ENCODE results near the gene FLRT1. TPM values are rescaled to one million over a fixed set of nuclear protein-coding genes. Genes with fewer than 3 reads are reported as not detected.

Gene FLRT1
- total and polyA plus RNA-seq, 7 donors, result 0.03 to 0.10 (median 0.08) TPM; not detected in 2

DNA sequence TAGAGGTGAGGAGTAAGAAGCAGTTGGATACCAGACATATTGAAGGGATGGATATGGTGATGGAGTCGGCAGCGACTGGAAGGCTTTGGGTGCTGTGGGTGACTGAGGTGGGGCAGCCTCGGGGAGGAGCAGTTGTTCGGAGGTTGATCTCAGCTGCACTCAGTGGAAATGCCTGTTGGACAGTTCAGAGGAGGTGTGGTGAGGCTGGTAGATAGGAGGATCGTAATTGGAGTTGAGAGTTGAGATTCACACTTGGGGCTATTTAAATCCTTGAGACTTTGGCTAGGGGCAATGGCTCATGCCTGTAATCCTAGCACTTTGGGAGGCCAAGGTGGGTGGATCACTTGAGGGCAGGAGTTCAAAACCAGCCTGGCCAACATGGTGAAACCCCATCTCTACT is 42.6 kb upstream of the FLRT1 start:
- Histone ChIP-seq H3K36me3 (ENCODE audit: insufficient read depth in 1 of 2, low read depth in 1 of 2) (peaks cover 4 to 62% of the 10 kb centered on the region in 2 donors), H3K4me1 (no peaks in the 10 kb centered on the region), H3K9me3 (no peaks in the 10 kb centered on the region), H3K27ac (no peak overlapping the region), H3K4me3 (no peak overlapping the region), H3K27me3 (ENCODE audit: insufficient read depth in 3 of 3, low read length in 2 of 3) (no peaks in the 10 kb centered on the region)
- WGBS, 3 donors, result 50 to 71% (median 58%) methylated on average over 5 of the region's 5 CpGs
- TF ChIP-seq, protein P1, sequence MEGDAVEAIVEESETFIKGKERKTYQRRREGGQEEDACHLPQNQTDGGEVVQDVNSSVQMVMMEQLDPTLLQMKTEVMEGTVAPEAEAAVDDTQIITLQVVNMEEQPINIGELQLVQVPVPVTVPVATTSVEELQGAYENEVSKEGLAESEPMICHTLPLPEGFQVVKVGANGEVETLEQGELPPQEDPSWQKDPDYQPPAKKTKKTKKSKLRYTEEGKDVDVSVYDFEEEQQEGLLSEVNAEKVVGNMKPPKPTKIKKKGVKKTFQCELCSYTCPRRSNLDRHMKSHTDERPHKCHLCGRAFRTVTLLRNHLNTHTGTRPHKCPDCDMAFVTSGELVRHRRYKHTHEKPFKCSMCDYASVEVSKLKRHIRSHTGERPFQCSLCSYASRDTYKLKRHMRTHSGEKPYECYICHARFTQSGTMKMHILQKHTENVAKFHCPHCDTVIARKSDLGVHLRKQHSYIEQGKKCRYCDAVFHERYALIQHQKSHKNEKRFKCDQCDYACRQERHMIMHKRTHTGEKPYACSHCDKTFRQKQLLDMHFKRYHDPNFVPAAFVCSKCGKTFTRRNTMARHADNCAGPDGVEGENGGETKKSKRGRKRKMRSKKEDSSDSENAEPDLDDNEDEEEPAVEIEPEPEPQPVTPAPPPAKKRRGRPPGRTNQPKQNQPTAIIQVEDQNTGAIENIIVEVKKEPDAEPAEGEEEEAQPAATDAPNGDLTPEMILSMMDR (IDR thresholded peaks at IDR 0.05), result no peak
- DNase-seq (no peak), ATAC-seq (peak in 3 of 4 donors; percentile 43 to 62 (median 53))
- intact Hi-C loops (cut with DNase I), result no loop called here

DNA sequence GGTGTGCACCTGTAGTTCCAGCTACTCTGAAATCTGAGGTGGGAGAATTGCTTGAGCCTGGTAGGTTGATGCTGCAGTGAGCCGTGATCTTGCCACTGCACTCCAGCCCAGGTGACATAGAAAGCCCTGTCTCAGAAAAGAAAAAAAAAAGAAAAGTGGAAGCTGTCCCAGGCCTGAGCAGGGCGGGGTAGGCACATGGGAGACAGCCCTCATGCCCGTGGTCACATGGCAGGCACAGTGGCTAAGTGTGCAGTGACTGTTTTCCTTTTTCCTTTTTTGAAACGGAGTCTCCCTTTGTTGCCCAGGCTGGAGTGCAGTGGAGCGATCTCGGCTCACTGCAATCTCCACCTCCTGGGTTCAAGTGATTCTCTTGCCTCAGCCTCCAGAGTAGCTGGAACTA is 41.7 kb upstream of the FLRT1 start:
- intact Hi-C loops (cut with DNase I), result no loop called here
- TF ChIP-seq, protein P1 (IDR thresholded peaks at IDR 0.05), result no peak
- peak; percentile 34 to 70 (median 55) for ATAC-seq
- Histone ChIP-seq H3K4me1 (no peaks in the 10 kb centered on the region), H3K36me3 (ENCODE audit: insufficient read depth in 1 of 2, low read depth in 1 of 2) (peaks cover 4 to 62% of the 10 kb centered on the region in 2 donors), H3K4me3 (no peak overlapping the region), H3K27ac (peak overlapping the region; percentile 41), H3K9me3 (no peaks in the 10 kb centered on the region), H3K27me3 (ENCODE audit: insufficient read depth in 3 of 3, low read length in 2 of 3) (no peaks in the 10 kb centered on the region)
- DNase-seq, result no peak
- 50 to 70% (median 50%) methylated on average over 6 of the region's 6 CpGs for WGBS, 3 donors

DNA sequence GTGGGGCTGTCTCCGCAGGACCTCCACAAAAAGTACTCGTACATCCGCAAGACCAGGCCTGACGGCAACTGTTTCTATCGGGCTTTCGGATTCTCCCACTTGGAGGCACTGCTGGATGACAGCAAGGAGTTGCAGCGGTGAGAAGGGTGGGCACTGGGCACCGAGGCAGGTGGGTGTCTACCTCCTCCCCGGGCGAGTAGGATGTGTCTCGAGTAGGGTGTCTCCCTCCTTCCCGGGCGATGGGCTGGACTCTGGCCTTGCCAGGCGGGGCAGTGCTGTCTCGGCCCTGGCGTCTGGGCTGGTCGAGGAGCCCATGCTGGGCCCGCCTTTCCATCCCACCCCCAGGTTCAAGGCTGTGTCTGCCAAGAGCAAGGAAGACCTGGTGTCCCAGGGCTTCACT is 39.2 kb upstream of the FLRT1 start:
- no peak overlapping the region for H3K4me3 ChIP-seq
- intact Hi-C loops (cut with DNase I), result no loop called here
- no peak for DNase-seq

DNA sequence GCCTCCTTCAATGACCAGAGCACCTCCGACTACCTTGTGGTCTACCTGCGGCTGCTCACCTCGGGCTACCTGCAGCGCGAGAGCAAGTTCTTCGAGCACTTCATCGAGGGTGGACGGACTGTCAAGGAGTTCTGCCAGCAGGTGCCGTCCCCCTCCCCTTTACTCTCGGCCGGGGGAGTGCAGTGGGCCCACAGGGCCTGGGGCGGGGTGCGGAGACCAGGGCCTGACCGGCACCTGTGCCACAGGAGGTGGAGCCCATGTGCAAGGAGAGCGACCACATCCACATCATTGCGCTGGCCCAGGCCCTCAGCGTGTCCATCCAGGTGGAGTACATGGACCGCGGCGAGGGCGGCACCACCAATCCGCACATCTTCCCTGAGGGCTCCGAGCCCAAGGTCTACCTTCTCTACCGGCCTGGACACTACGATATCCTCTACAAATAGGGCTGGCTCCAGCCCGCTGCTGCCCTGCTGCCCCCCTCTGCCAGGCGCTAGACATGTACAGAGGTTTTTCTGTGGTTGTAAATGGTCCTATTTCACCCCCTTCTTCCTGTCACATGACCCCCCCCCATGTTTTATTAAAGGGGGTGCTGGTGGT is 38.5 kb upstream of the FLRT1 start:
- TF ChIP-seq, protein P1 (IDR thresholded peaks at IDR 0.05), result no peak
- 89 to 90% (median 89%) methylated on average over 26 to 27 of the region's 27 CpGs for WGBS, 3 donors
- no peak overlapping the region for H3K27ac ChIP-seq
- peaks cover 4 to 42% of the 10 kb centered on the region in 2 donors for H3K36me3 ChIP-seq (ENCODE audit: insufficient read depth in 1 of 2, low read depth in 1 of 2)
- intact Hi-C loops (cut with DNase I), result no loop called here
- no peaks in the 10 kb centered on the region for H3K27me3 ChIP-seq (ENCODE audit: insufficient read depth in 3 of 3, low read length in 2 of 3)
- H3K4me3 ChIP-seq, result no peak overlapping the region
- peaks cover 10% of the 10 kb centered on the region for H3K4me1 ChIP-seq
- DNase-seq (no peak), ATAC-seq (no peak)
- H3K9me3 ChIP-seq, result no peaks in the 10 kb centered on the region

More for the DNA sequence above, 39.2 kb upstream of the FLRT1 start:
- peaks cover 4 to 45% of the 10 kb centered on the region in 2 donors for H3K36me3 ChIP-seq (ENCODE audit: insufficient read depth in 1 of 2, low read depth in 1 of 2)
- H3K4me1 ChIP-seq, result peaks cover 7% of the 10 kb centered on the region
- H3K27ac ChIP-seq, result no peak overlapping the region
- TF ChIP-seq, protein P1 (IDR thresholded peaks at IDR 0.05), result no peak
- H3K9me3 ChIP-seq, result no peaks in the 10 kb centered on the region
- 79 to 92% (median 81%) methylated on average over 16 to 18 of the region's 18 CpGs for WGBS, 3 donors
- no peaks in the 10 kb centered on the region for H3K27me3 ChIP-seq (ENCODE audit: insufficient read depth in 3 of 3, low read length in 2 of 3)
- no peak for ATAC-seq
